ENCODE results near the gene IQGAP1.
"Not testable (repeated sequence)": the region's sequence is repeated elsewhere in the genome, so short reads cannot be mapped to it uniquely, and the experiment has no call there.

The IQGAP1 gene

GRCh38 chr15:90412356-90413194, 24.5 kb downstream of the IQGAP1 start:
- no peak for DNase-seq

GRCh38 chr15:90413411-90414379, 25.7 kb downstream of the IQGAP1 start:
- no peak for DNase-seq

GRCh38 chr15:90414408-90415028, 26.5 kb downstream of the IQGAP1 start:
- peak; percentile 52 to 55 for DNase-seq

- not testable (repeated sequence) for DNase-seq
Observed at GRCh38 chr15:90416052-90416451, 28.0 kb downstream of the IQGAP1 start.

DNA sequence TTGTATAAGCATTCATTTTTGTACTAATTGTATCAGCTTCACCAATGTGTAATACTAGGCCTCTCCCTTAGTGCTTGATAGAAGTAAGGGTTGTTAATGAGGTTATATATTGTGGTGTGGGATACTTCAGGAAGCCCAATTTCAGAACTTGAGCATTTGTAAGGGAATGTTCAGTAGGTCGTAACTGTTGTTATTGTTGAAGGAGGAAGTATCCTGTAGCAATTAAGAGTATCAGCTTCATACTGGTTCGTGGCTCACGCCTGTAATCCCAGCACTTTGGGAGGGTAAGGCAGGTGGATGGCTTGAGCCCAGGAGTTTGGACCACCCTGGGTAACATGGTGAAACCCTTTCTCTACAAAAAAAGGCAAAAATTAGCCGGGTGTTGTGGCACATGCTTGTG, 30.6 kb downstream of the IQGAP1 start:
- peak in 1 of 2 experiments; percentile 39 for DNase-seq

GRCh38 chr15:90419206-90419605, 31.2 kb downstream of the IQGAP1 start:
- DNase-seq, result no peak

DNA sequence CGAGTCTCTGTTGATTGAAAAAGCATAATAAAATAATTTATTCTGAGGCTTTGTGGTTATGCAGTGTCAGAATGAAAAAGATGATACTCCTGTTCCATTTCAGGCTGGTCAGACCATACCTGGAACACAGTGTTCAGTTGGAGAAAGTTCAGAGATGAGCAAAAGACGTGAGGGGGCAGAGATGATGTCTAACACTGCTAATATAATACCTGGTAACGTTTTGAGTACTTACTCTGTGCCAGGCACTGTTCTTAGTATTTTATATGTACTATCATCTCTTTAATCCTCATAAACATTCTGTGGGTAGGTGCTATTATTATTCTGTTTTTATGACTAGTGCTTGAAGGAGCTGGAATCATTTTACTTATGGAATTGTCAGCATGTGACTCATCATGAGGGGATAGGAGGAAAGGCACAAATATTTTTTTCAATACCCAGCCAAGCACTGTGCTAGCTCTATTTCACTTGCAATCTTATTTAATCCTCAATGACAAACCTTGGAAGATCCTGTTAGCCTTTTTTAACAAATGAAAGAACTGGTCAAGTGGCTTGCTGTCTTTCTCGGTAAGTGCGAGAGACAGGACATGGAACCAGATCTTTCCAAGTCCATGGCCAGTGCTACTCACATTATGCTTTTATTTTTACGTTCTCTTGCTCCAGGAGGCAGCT, 31.8 kb downstream of the IQGAP1 start:
- no peak for DNase-seq

- DNase-seq, result no peak
Observed at GRCh38 chr15:90420451-90420850, 32.4 kb downstream of the IQGAP1 start.

GRCh38 chr15:90421527-90421926, 33.5 kb downstream of the IQGAP1 start:
- DNase-seq, result no peak

DNA sequence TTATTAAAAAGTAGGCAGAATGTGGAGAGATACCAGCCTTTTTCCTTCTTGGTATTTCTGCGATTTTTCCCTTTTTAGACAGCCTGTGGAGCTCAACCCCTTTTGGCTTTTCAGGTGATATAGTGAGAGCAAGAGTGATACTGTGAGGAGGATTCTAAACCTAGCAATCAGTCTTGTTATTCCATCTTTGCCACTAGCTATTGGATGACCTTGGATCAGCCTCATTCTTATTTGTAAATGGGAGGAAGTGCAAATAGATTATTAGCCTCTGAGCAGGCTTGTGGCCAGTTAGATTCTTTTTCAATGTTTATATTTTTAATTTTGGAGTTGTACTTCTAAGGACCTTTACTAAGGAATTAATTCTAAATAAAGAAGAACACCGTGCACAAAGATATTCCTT, 34.0 kb downstream of the IQGAP1 start:
- no peak for DNase-seq

- DNase-seq, result no peak
Observed at GRCh38 chr15:90422936-90423335, 34.9 kb downstream of the IQGAP1 start.

GRCh38 chr15:90423801-90424319, 35.8 kb downstream of the IQGAP1 start:
- no peak for DNase-seq

DNA sequence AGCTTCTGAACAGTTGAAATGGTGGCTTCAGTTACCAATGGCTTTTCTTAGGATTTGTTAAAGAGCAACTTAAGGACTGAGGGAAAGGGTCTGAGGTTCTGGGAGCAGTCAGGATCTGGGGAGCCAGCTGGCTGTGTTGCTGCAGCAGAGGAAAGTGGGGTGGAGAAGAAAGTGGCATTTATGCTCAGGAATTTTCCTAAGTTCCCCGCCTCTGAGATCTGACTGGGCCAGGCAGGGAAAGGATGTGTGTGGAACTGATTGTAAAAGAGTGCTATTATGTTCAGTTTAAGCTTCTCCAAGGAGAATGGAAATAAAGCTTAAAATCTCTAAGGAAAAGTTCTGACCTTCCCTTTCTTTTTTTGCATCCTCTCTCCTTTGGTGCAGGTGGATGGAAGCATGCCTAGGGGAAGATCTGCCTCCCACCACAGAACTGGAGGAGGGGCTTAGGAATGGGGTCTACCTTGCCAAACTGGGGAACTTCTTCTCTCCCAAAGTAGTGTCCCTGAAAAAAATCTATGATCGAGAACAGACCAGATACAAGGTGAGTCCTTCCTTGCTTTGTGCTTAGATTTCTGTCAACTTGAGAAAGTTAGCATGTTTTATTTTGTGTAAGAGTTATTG, 37.8 kb downstream of the IQGAP1 start:
- DNase-seq, result no peak

- DNase-seq, result no peak
Observed at GRCh38 chr15:90427185-90427584, 39.1 kb downstream of the IQGAP1 start.

DNA sequence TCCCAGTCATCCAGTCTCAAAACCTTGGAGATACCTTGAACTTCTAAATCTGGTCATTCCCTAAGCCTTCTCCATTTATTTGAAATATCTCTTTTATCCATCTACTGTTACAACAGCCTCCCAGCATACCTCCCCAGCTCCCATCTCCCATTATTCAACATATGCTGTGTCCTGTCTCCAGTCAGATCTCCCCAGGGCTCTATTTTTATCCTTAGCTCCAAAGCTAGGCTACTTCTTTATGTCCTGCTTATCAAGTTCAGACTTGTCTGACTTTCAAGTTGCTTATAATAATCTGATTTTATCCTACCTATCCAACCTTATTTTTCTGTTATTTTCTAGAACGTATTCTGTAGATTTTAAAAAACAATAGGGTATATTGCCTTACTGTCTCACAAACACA, 44.2 kb downstream of the IQGAP1 start:
- no peak for DNase-seq

- DNase-seq, result no peak
Observed at GRCh38 chr15:90435652-90436337, 47.8 kb downstream of the IQGAP1 start.

DNA sequence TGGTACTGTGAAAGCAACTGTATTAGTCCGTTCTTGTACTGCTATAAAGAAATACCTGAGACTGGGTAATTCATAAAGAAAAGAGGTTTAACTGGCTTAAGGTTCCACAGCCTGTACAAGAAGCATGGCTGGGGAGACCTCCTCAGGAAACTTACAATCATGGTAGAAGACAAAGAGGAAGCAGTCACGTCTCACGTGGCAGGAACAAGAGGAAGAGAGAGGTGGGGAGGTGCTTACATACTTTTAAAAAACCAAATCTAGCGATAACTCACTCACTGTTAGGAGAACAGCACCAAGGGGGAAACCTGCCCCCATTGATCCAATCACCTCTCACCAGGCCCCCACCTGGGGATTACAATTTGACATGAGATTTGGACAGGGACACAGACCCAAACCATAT, 48.9 kb downstream of the IQGAP1 start:
- no peak for DNase-seq

DNA sequence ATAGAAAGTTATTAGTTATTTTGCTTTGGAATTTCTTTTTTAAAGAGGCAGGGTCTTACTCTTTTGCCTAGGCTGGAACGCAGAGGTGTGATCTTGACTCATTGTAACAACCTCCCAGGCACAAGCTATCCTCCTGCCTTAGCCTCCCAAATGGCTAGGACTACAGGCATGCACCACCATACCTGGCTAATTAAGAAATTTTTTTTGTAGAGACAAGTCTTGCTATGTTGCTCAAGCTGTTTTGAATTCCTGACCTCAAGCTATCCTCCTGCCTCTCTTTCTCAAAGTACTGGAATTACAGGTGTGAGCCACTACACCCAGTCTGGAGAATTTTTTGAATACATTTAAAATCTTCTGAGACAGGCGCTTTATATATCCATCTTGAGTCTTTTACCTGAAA, 49.5 kb downstream of the IQGAP1 start:
- no peak for DNase-seq

DNA sequence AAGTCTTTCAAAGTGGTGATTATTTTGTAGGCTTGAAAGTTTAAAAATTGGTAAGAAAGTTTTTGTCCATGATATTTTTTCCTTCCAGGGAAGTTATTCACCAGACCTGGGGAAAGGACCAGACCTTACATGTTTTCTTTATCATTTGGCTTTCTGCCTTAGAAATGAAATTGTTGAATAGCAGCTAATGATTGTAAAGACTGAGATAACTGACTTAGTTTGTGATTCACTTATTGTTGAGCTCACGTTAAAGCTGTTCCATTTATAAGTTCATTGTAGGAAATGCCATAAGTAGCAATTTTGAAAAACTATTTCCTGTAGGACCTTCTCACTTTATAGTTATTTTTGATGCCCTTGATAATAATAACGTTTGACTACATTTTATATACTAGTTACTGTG, 51.9 kb downstream of the IQGAP1 start:
- no peak for DNase-seq

DNA sequence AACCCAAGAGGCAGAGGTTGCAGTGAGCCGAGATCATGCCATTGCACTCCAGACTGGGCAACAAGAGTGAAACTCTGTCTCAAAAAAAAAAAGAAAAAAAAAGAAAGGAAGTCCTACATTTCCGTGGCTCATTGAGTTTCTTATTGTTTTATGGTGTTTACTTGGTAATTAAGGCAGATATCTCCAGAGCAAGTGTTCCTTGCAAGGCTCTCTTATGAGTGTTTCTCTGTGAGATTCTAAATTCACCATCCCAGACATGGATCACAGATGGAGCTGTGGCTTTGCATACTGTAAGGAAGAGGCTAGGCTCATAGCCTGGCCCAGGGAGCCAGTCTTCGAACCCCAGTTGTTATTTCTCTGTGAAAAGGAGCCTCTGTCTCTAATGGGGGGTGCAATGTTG, 53.0 kb downstream of the IQGAP1 start:
- no peak for DNase-seq

- no peak for DNase-seq
Observed at GRCh38 chr15:90442423-90442822, 54.4 kb downstream of the IQGAP1 start.

Measured in activated T-cell treated with anti-CD3 and anti-CD28 coated beads, Interleukin-2, amount 50 U/mL, for 48 hours (primary cell).